HuH-7 (cell line): ENCODE measurements around the gene FN3KRP.
"Not testable (repeated sequence)": the region's sequence is repeated elsewhere in the genome, so short reads cannot be mapped to it uniquely, and the experiment has no call there.

Source experiments
- DNase-seq: peaks from one replicate; pipeline ENCODE4 v3.0.0; 2011; ENCODE audit warnings: low spot score

FN3KRP gene

GRCh38 chr17:82743344-82744219 lies 27.1 kb downstream of the FN3KRP start:
- no peak for DNase-seq

GRCh38 chr17:82744736-82745135 lies 28.2 kb downstream of the FN3KRP start:
- not testable (repeated sequence) for DNase-seq

GRCh38 chr17:82745524-82745923 lies 29.0 kb downstream of the FN3KRP start:
- DNase-seq, result no peak

GRCh38 chr17:82748756-82749155 lies 32.2 kb downstream of the FN3KRP start:
- no peak for DNase-seq

- DNase-seq, result no peak
These were observed 33.9 kb downstream of the FN3KRP start for GRCh38 chr17:82750241-82750908.

GRCh38 chr17:82751171-82751570 lies 34.7 kb downstream of the FN3KRP start:
- no peak for DNase-seq

GRCh38 chr17:82751571-82752370 lies 35.3 kb downstream of the FN3KRP start, which contains the start of gene TBCD:
Gene TBCD, plus strand, starts transcription at chr17:82752065. Its CDS starts 129 bp downstream, at chr17:82752194.
- DNase-seq, result peak; percentile 91

- peak; percentile 55 for DNase-seq
These were observed 36.1 kb downstream of the FN3KRP start for GRCh38 chr17:82752371-82753200.

- DNase-seq, result no peak
These were observed 36.6 kb downstream of the FN3KRP start for GRCh38 chr17:82753201-82753464.

- DNase-seq, result no peak
These were observed 38.0 kb downstream of the FN3KRP start for GRCh38 chr17:82754297-82755208.

GRCh38 chr17:82756166-82756565 lies 39.7 kb downstream of the FN3KRP start:
- DNase-seq, result no peak

- no peak for DNase-seq
These were observed 48.9 kb downstream of the FN3KRP start for GRCh38 chr17:82765371-82765770.

- peak; percentile 72 for DNase-seq
These were observed 50.7 kb downstream of the FN3KRP start for GRCh38 chr17:82767041-82767754.

GRCh38 chr17:82769041-82769440 lies 52.5 kb downstream of the FN3KRP start:
- no peak for DNase-seq

GRCh38 chr17:82772026-82772425 lies 55.5 kb downstream of the FN3KRP start:
- peak; percentile 64 for DNase-seq

GRCh38 chr17:82774456-82774855 lies 58.0 kb downstream of the FN3KRP start:
- not testable (repeated sequence) for DNase-seq

GRCh38 chr17:82775001-82775823 lies 58.7 kb downstream of the FN3KRP start:
- peak; percentile 85 for DNase-seq

- no peak for DNase-seq
These were observed 59.9 kb downstream of the FN3KRP start for GRCh38 chr17:82776454-82776853.
